ENCODE data around the gene LDLRAD4.

DNA sequence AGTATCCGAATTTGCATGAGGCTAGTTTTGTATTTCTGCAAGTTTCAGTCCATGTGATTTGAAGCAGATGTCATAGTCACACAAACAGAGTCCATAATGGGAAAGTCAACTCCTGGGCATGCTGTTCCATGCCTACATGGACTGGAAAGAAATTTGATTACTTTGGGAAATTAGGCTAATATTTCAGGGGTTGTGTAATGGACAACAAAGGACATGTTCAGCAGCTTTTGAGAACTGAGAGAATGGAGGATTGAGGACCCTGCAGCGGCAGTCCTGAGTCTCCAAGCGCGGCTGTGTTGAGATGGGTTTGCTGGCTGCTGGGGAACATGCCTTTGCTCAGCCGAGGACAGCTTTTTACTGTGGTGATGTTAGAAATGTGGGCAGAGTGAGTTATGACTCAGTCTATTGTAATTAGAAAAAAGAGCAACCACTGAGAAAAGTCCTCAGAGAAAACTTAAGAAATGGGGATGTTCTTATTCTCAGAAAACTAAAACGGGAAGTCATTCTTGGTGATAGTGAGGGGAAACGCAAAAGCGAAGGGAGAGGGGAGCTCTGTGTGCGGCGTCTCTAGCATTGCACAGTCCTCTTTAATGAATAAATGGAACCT, 358.6 kb downstream of the LDLRAD4 start:
- TF ChIP-seq, protein P1, sequence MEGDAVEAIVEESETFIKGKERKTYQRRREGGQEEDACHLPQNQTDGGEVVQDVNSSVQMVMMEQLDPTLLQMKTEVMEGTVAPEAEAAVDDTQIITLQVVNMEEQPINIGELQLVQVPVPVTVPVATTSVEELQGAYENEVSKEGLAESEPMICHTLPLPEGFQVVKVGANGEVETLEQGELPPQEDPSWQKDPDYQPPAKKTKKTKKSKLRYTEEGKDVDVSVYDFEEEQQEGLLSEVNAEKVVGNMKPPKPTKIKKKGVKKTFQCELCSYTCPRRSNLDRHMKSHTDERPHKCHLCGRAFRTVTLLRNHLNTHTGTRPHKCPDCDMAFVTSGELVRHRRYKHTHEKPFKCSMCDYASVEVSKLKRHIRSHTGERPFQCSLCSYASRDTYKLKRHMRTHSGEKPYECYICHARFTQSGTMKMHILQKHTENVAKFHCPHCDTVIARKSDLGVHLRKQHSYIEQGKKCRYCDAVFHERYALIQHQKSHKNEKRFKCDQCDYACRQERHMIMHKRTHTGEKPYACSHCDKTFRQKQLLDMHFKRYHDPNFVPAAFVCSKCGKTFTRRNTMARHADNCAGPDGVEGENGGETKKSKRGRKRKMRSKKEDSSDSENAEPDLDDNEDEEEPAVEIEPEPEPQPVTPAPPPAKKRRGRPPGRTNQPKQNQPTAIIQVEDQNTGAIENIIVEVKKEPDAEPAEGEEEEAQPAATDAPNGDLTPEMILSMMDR (IDR thresholded peaks at IDR 0.05): no peak
- TF ChIP-seq POLR2A (IDR thresholded peaks at IDR 0.05): no peak
- TF ChIP-seq POLR2AphosphoS5 (IDR thresholded peaks at IDR 0.05): no peak

All from stomach (tissue), 4 donors.